H9 (cell line): ENCODE measurements around the gene UPF1. TPM values are rescaled to one million over a fixed set of nuclear protein-coding genes. Genes with fewer than 3 reads are reported as not detected.
A peak's percentile ranks its signal among the peaks of the same experiment; 100 is the strongest.

Experiments used
- DNase-seq: peaks from one replicate; pipeline ENCODE4 v3.0.0-alpha.2; 2017
- H2AFZ ChIP-seq: one replicate; pipeline ENCODE4 v1.6.1; 2013; ENCODE audit warnings: mild to moderate bottlenecking, low read length, control low read depth, moderate library complexity
- H2AK5ac ChIP-seq: 2 replicates; pipeline ENCODE4 v1.6.1; 2013; ENCODE audit warnings: low read length, control low read depth, mixed read lengths; ENCODE audit not compliant: insufficient read length
- H2BK120ac ChIP-seq: one replicate; pipeline ENCODE4 v1.6.1; 2013; ENCODE audit warnings: low read depth, mild to moderate bottlenecking, low read length, control low read depth, inconsistent platforms; ENCODE audit not compliant: poor library complexity, severe bottlenecking
- H2BK12ac ChIP-seq: 2 replicates; pipeline ENCODE4 v1.6.1; 2013; ENCODE audit warnings: low read length, control low read depth, mixed read lengths, low read depth; ENCODE audit not compliant: insufficient read length
- H2BK15ac ChIP-seq: 2 replicates; pipeline ENCODE4 v1.6.1; 2013; ENCODE audit warnings: low read depth, low read length, control low read depth
- H2BK20ac ChIP-seq: one replicate; pipeline ENCODE4 v1.6.1; 2013; ENCODE audit warnings: low read depth, mild to moderate bottlenecking, low read length, control low read depth, inconsistent platforms; ENCODE audit not compliant: poor library complexity, severe bottlenecking
- H2BK5ac ChIP-seq: 2 replicates; pipeline ENCODE4 v1.6.1; 2013; ENCODE audit warnings: low read length, control low read depth, mixed read lengths; ENCODE audit not compliant: insufficient read length
- H3K14ac ChIP-seq: 2 replicates; pipeline ENCODE4 v1.6.1; 2013; ENCODE audit warnings: low read length, control low read depth; ENCODE audit not compliant: insufficient read depth
- H3K18ac ChIP-seq: 2 replicates; pipeline ENCODE4 v1.6.1; 2013; ENCODE audit warnings: low read depth, mild to moderate bottlenecking, mixed read lengths, low read length, control low read depth; ENCODE audit not compliant: insufficient read length
- H3K23ac ChIP-seq: 2 replicates; pipeline ENCODE4 v1.6.1; 2013; ENCODE audit warnings: low read length, control low read depth, mixed read lengths, low read depth; ENCODE audit not compliant: insufficient read length
- H3K23me2 ChIP-seq: 2 replicates; pipeline ENCODE4 v1.6.1; 2013; ENCODE audit warnings: low read depth, mild to moderate bottlenecking, mixed read lengths, low read length, control low read depth; ENCODE audit not compliant: insufficient read length, poor library complexity, severe bottlenecking
- H3K27ac ChIP-seq: 2 replicates; pipeline ENCODE4 v1.5.1; 2013; ENCODE audit warnings: low read length, control low read depth, mixed read lengths, low read depth; ENCODE audit not compliant: insufficient read length
- H3K27me3 ChIP-seq: 2 replicates; pipeline ENCODE4 v1.6.1; 2013; ENCODE audit warnings: low read length, control low read depth, inconsistent platforms; ENCODE audit not compliant: insufficient read depth
- H3K4ac ChIP-seq: 2 replicates; pipeline ENCODE4 v1.6.1; 2013; ENCODE audit warnings: low read depth, mild to moderate bottlenecking, control low read depth, inconsistent platforms, low read length, moderate library complexity
- H3K4me1 ChIP-seq: 2 replicates; pipeline ENCODE4 v1.6.1; 2013; ENCODE audit warnings: low read length, control low read depth, inconsistent platforms; ENCODE audit not compliant: insufficient read depth
- H3K4me2 ChIP-seq: 2 replicates; pipeline ENCODE4 v1.6.1; 2013; ENCODE audit warnings: low read length, control low read depth, mixed read lengths; ENCODE audit not compliant: insufficient read length, insufficient read depth
- H3K56ac ChIP-seq: 2 replicates; pipeline ENCODE4 v1.6.1; 2013; ENCODE audit warnings: low read depth, mild to moderate bottlenecking, mixed read lengths, low read length, control low read depth; ENCODE audit not compliant: insufficient read length
- H3K79me1 ChIP-seq: 2 replicates; pipeline ENCODE4 v1.6.1; 2013; ENCODE audit warnings: low read depth, mild to moderate bottlenecking, moderate library complexity, low read length, control low read depth, inconsistent platforms; ENCODE audit not compliant: insufficient read depth, poor library complexity, severe bottlenecking
- H3K79me2 ChIP-seq: 2 replicates; pipeline ENCODE4 v1.6.1; 2013; ENCODE audit warnings: low read length, control low read depth, inconsistent platforms; ENCODE audit not compliant: insufficient read depth
- H3K9ac ChIP-seq: 2 replicates; pipeline ENCODE4 v1.6.1; 2013; ENCODE audit warnings: low read length, control low read depth, mixed read lengths; ENCODE audit not compliant: insufficient read length; ENCODE audit errors: extremely low read depth
- H3K9me3 ChIP-seq: one replicate; pipeline ENCODE4 v1.6.1; 2013; ENCODE audit warnings: low read depth, low read length, inconsistent platforms; ENCODE audit not compliant: control insufficient read depth
- H3T11ph ChIP-seq: one replicate; pipeline ENCODE4 v1.6.1; 2013; ENCODE audit warnings: mild to moderate bottlenecking, low read length, control low read depth, inconsistent platforms
- H4K20me1 ChIP-seq: one replicate; pipeline ENCODE4 v1.6.1; 2013; ENCODE audit not compliant: control insufficient read depth, insufficient read length, insufficient read depth
- H4K5ac ChIP-seq: 2 replicates; pipeline ENCODE4 v1.6.1; 2013; ENCODE audit warnings: low read depth, mild to moderate bottlenecking, mixed read lengths, low read length, control low read depth; ENCODE audit not compliant: insufficient read length
- H4K8ac ChIP-seq: replicated peaks from 2 replicates; pipeline ENCODE4 v1.6.1; 2013; ENCODE audit warnings: low read length, control low read depth, mixed read lengths, low read depth; ENCODE audit not compliant: insufficient read length
- H4K91ac ChIP-seq: 2 replicates; pipeline ENCODE4 v1.6.1; 2013; ENCODE audit warnings: low read depth, mild to moderate bottlenecking, moderate library complexity, mixed read lengths, low read length, control low read depth; ENCODE audit not compliant: insufficient read length
- H3K27ac Mint-ChIP-seq, 3 experiments: 2 replicates in 2 of 3; 3 replicates in 1 of 3; pipeline ENCODE4 v1.8.0; 2020 to 2021; ENCODE audit warnings: mixed read lengths in 3 of 3, mild to moderate bottlenecking in 1 of 3, moderate library complexity in 1 of 3
- H3K27me3 Mint-ChIP-seq: 2 replicates; pipeline ENCODE4 v1.8.0; 2021; ENCODE audit warnings: low read depth, mild to moderate bottlenecking, moderate library complexity, mixed read lengths
- H3K36me3 Mint-ChIP-seq, 3 experiments: 2 replicates in 2 of 3; 3 replicates in 1 of 3; pipeline ENCODE4 v1.8.0; 2020 to 2021; ENCODE audit warnings: low read depth in 3 of 3, mixed read lengths in 3 of 3; ENCODE audit not compliant: insufficient read depth in 1 of 3
- H3K4me1 Mint-ChIP-seq, 2 experiments: 2 replicates each; pipeline ENCODE4 v1.8.0; 2020; ENCODE audit warnings: mixed read lengths in 2 of 2
- H3K4me3 Mint-ChIP-seq, 2 experiments: 2 replicates in 1 of 2; 3 replicates in 1 of 2; pipeline ENCODE4 v1.8.0; 2020 to 2021; ENCODE audit warnings: mild to moderate bottlenecking in 2 of 2, mixed read lengths in 2 of 2, moderate library complexity in 1 of 2
- H3K9me3 Mint-ChIP-seq, 2 experiments: 2 replicates in 1 of 2; 3 replicates in 1 of 2; pipeline ENCODE4 v1.8.0; 2020; ENCODE audit warnings: mild to moderate bottlenecking in 2 of 2, mixed read lengths in 2 of 2, moderate library complexity in 1 of 2
- CTCF ChIP-seq: fragments of 200-600 bp; sonication (generic); conservative IDR thresholded peaks from 3 replicates; pipeline ENCODE4 v1.8.0; 2021; ENCODE audit warnings: antibody characterized with exemption, mild to moderate bottlenecking
- WGBS: extraction: QIAGEN DNeasy Blood & Tissue Kit; methylation state at CpG from one replicate; pipeline ENCODE4 v1.1.7; 2013; ENCODE audit warnings: missing lambda C conversion rate, low lambda C conversion rate, mixed read lengths; ENCODE audit not compliant: insufficient read length; ENCODE audit errors: extremely low coverage; 5-methylcytosine and 5-hydroxymethylcytosine counted together
- total RNA-seq: library from RNA; stranded (reverse); gene quantifications from 2 replicates; pipeline ENCODE4 v1.2.1, GENCODE V29; 2021

The UPF1 gene
- total RNA-seq, 1 experiment from 2014 or later = 85.4 TPM

GRCh38 chr19:18870531-18871172, 38.9 kb downstream of the UPF1 start:
- Histone ChIP-seq H3K79me2 (no peaks in the 10 kb centered on the region), H4K91ac (no peak overlapping the region), H2BK5ac (no peak overlapping the region), H3K23me2 (no peaks in the 10 kb centered on the region), H2BK12ac (no peak overlapping the region), H3K4me2 (no peak overlapping the region), H2AFZ (no peak overlapping the region), H2BK120ac (no peak overlapping the region), H3K4me1 (no peaks in the 10 kb centered on the region), H3K9me3 (no peaks in the 10 kb centered on the region), H3K56ac (no peak overlapping the region), H2BK15ac (no peak overlapping the region), H3T11ph (no peak overlapping the region), H2BK20ac (no peak overlapping the region), H4K5ac (no peak overlapping the region), H4K20me1 (no peaks in the 10 kb centered on the region), H2AK5ac (no peak overlapping the region), H3K9ac (no peak overlapping the region), H3K27me3 (no peaks in the 10 kb centered on the region), H3K27ac (no peak overlapping the region), H3K79me1 (no peaks in the 10 kb centered on the region), H3K18ac (no peak overlapping the region), H3K4ac (no peak overlapping the region), H3K23ac (no peak overlapping the region), H3K14ac (no peak overlapping the region; the same call in 1 of the 2 replicates), H4K8ac (no peak overlapping the region)
- no peaks in the 10 kb centered on the region for H3K9me3 Mint-ChIP-seq
- H3K4me3 Mint-ChIP-seq = peak overlapping the region in 1 of 2 experiments; percentile 39; a peak in 1 of 5 replicates
- DNase-seq = no peak
- TF ChIP-seq CTCF = no peak
- H3K36me3 Mint-ChIP-seq = peaks cover 14 to 42% (median 34%) of the 10 kb centered on the region in 3 experiments
- H3K27me3 Mint-ChIP-seq = no peaks in the 10 kb centered on the region
- H3K27ac Mint-ChIP-seq = no peak overlapping the region
- peaks cover 0 to 13% of the 10 kb centered on the region in 2 experiments; a peak in 2 of 4 replicates for H3K4me1 Mint-ChIP-seq
- WGBS = no CpG with 5 or more reads among the region's 25 CpGs
